ENCODE measurements around the gene TIMM44.

GRCh38 chr19:7908742-7909461, 34.6 kb downstream of the TIMM44 start:
- TF ChIP-seq CTCF (IDR thresholded peaks at IDR 0.05) = no peak
- no peak for TF ChIP-seq EZH2 (IDR thresholded peaks at IDR 0.05)
